Thymus (tissue), 11 donors: ENCODE measurements around the gene KRT73. TPM values are rescaled to one million over a fixed set of nuclear protein-coding genes. Genes with fewer than 3 reads are reported as not detected.

Source experiments
- DNase-seq, 9 donors: peaks; one replicate each; pipeline ENCODE4 v3.0.0-alpha.2; 2013; ENCODE audit warnings: low spot score in 9 of 9, low read depth in 6 of 9, missing footprints in 1 of 9
- H3K27ac ChIP-seq, 2 donors: one replicate each; pipeline ENCODE4 v1.5.1; 2013; ENCODE audit warnings: control low read depth in 1 of 2, low read depth in 1 of 2, low read length in 1 of 2, mild to moderate bottlenecking in 1 of 2, moderate library complexity in 1 of 2
- H3K27me3 ChIP-seq, 2 donors: one replicate each; pipeline ENCODE4 v1.5.1; 2013; ENCODE audit warnings: low read length in 1 of 2; ENCODE audit not compliant: control insufficient read depth in 2 of 2, insufficient read depth in 1 of 2
- H3K36me3 ChIP-seq, 2 donors: one replicate each; pipeline ENCODE4 v1.5.1; 2013; ENCODE audit warnings: low read length in 1 of 2, mild to moderate bottlenecking in 1 of 2, moderate library complexity in 1 of 2; ENCODE audit not compliant: control insufficient read depth in 2 of 2, insufficient read depth in 2 of 2
- H3K4me1 ChIP-seq, 2 donors: one replicate each; pipeline ENCODE4 v1.5.1; 2013; ENCODE audit warnings: low read length in 2 of 2; ENCODE audit not compliant: control insufficient read depth in 2 of 2, insufficient read depth in 2 of 2
- H3K4me3 ChIP-seq, 2 donors: one replicate each; pipeline ENCODE4 v1.5.1; 2013; ENCODE audit warnings: low read length in 2 of 2, control low read depth in 1 of 2, mild to moderate bottlenecking in 1 of 2
- H3K9me3 ChIP-seq, 2 donors: one replicate each; pipeline ENCODE4 v1.5.1; 2013; ENCODE audit warnings: low read length in 1 of 2, mild to moderate bottlenecking in 1 of 2; ENCODE audit not compliant: control insufficient read depth in 2 of 2, insufficient read depth in 1 of 2
- WGBS: extraction: QIAGEN DNeasy Blood & Tissue Kit; methylation state at CpG from one replicate; pipeline ENCODE4 v1.1.7; 2013; 5-methylcytosine and 5-hydroxymethylcytosine counted together
- polyA plus RNA-seq: library from polyadenylated mRNA; stranded (reverse); fragments of 200-250 nt; gene quantifications from one replicate; pipeline ENCODE4 v1.2.3, GENCODE V29; 2013
- total RNA-seq: library from RNA; stranded (reverse); fragments of 120-200 nt; gene quantifications from one replicate; pipeline ENCODE4 v1.2.4, GENCODE V29; 2013
- donor health status: healthy.

Gene KRT73
- total and polyA plus RNA-seq, 2 donors: 0.28 to 1.9 TPM

DNA sequence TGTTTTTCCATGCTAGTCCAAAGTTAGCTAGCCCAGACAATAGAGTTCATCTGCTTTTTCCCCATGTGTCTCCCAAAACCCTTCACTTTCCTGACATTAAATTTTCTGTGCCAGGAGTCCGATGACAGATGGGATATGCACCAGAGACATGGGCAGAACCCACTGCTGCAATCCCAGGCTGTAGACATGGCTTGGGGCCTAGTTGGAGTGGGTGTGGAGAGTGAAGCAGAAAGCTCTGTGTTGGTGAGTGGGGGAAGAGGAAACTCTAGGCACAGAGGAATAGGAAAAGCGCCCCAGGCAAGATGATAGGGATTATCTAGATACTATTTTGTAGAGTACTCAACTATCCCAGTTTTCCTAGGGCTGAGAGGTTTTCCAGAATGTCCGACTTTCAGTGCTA lies 39.9 kb downstream of the KRT73 start:
- Histone ChIP-seq H3K27me3 (peaks cover 0 to 16% of the 10 kb centered on the region in 2 donors), H3K9me3 (no peaks in the 10 kb centered on the region), H3K27ac (peak overlapping the region in 1 of 2 donors; percentile 72), H3K36me3 (no peaks in the 10 kb centered on the region), H3K4me1 (peaks cover 0 to 31% of the 10 kb centered on the region in 2 donors), H3K4me3 (no peak overlapping the region)
- DNase-seq: peak in 1 of 9 donors; percentile 22
- 93% methylated on average over 3 of the region's 3 CpGs for WGBS

DNA sequence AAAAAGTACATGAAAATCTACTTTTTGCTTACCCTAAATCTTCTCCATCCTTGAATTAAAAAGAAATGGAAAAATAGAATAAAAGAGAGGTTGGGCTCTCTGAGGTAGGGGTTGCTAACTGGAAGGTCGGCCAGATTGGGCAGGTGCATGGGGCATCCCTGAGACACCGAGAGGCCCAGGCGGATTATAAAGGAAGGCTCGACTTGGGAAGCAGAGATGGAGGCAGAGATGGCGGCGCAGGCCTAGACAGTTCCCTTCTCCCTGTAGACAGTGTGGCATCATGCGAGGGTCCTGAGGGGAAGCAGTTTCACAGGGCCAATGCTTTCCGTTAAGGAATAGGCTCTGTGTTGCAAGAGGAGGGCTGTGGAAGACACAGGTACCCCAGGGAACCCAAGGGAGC lies 41.0 kb downstream of the KRT73 start:
- Histone ChIP-seq H3K27ac (peak overlapping the region in 1 of 2 donors; percentile 17), H3K27me3 (peaks cover 0 to 13% of the 10 kb centered on the region in 2 donors), H3K36me3 (no peaks in the 10 kb centered on the region), H3K9me3 (no peaks in the 10 kb centered on the region), H3K4me1 (peaks cover 0 to 28% of the 10 kb centered on the region in 2 donors), H3K4me3 (no peak overlapping the region)
- no peak for DNase-seq
- WGBS: 98% methylated on average over 8 of the region's 8 CpGs

DNA sequence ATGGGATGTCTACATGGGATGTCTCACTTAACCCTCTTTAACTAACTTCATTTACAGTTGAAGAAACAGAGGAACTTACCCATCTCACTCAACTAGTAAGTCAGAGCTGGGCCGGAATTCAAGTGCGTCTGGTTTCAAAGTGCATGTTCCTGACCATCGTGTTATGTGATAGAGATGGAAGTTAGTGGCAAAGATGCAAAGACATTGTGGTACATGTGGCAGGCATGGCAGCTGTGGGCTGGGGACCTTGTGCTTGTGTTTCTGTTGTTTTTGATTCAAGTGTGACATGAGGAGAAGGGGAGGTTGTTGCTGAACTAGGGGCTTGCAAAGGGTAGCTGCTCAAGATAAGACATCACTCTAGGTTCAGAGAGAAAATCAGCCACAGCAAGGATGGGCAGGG lies 42.4 kb downstream of the KRT73 start:
- DNase-seq: no peak
- 97% methylated on average over 3 of the region's 3 CpGs for WGBS
- H3K36me3 ChIP-seq: no peaks in the 10 kb centered on the region
- peaks cover 0 to 16% of the 10 kb centered on the region in 2 donors for H3K4me1 ChIP-seq
- no peaks in the 10 kb centered on the region for H3K9me3 ChIP-seq
- H3K4me3 ChIP-seq: no peak overlapping the region
- H3K27me3 ChIP-seq: peaks cover 0 to 9% of the 10 kb centered on the region in 2 donors
- H3K27ac ChIP-seq: no peak overlapping the region

DNA sequence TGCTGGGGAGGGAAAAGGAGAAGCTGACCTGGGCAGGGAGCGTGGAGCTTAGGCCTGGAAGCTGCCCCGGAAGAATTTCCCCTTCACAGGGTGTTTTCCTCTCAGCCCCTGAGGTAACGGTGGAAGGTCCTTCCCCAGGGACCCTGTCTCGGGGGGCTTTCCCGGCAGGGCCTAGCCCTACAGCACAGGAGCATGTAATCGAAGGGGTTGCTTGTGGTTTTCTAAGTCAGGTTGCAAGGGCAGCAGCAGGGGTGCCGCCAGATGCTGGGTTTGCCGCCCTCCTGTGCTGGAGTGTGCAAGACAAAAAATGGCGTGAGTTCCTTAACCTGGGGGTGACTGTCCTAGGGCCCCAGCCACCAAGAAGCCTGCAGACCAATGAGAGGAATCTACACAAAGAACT lies 43.1 kb downstream of the KRT73 start:
- peaks cover 0 to 9% of the 10 kb centered on the region in 2 donors for H3K27me3 ChIP-seq
- H3K9me3 ChIP-seq: no peaks in the 10 kb centered on the region
- WGBS: 93% methylated on average over 9 of the region's 9 CpGs
- H3K4me3 ChIP-seq: no peak overlapping the region
- H3K36me3 ChIP-seq: no peaks in the 10 kb centered on the region
- H3K27ac ChIP-seq: no peak overlapping the region
- DNase-seq: no peak
- H3K4me1 ChIP-seq: peaks cover 0 to 9% of the 10 kb centered on the region in 2 donors

DNA sequence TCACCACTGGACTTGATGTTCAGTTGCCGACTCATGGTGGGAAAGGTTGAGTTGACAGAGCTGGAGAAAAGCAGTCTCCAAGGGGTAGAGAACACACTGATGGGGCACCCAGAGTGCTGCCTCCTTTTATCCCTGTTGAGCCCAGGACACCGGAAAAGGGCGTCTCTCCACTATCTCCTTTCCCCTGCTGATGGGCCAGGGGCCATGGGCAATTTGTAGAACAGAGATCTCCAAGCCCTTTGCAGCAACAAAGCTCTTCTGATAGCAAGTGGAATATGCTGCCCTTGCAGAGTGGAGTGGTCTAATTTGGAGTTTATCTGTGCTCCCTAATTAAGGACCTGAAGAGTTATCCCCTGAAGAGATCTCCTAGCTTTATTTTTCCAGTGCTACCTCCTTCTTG lies 44.6 kb downstream of the KRT73 start, which contains the start of gene KRT74:
KRT74 (minus strand) TSS at position 101 of the 400 bp plus-strand sequence; CDS start at position 35, 66 bp downstream.
- no peak for DNase-seq
- 96% methylated on average over 3 of the region's 3 CpGs for WGBS
- H3K27ac ChIP-seq: no peak within 1 kb of the TSS

DNA sequence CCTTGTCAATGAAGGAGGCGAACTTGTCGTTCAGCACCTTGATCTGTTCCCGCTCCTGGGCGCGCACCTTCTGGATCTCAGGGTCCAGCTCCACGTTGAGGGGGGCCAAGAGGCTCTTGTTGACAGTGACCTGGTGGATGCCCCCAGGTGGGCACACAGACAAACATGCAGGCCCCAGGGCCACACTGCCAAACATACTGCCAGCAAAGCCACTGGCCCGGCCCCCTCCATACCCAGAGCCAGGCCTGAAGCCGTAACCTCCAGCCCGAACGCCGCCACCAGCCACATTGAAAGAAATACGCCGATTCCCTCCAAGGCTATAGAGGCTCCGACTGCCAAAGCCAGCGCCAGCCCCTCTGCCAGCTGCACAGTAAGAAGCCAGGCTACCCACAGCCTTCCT lies 45.1 kb downstream of the KRT73 start:
- no peaks in the 10 kb centered on the region for H3K4me1 ChIP-seq
- H3K27ac ChIP-seq: no peak overlapping the region
- 91% methylated on average over 15 of the region's 15 CpGs for WGBS
- DNase-seq: no peak
- H3K27me3 ChIP-seq: peaks cover 0 to 8% of the 10 kb centered on the region in 2 donors
- H3K9me3 ChIP-seq: no peaks in the 10 kb centered on the region
- H3K4me3 ChIP-seq: no peak overlapping the region
- H3K36me3 ChIP-seq: no peaks in the 10 kb centered on the region

More for the DNA sequence above, 44.6 kb downstream of the KRT73 start, which contains the start of gene KRT74:
- H3K4me3 ChIP-seq: no peak within 1 kb of the TSS
- H3K27me3 ChIP-seq: peaks cover 0 to 8% of the 10 kb centered on the region in 2 donors
- H3K36me3 ChIP-seq: no peaks in the 10 kb centered on the region
- H3K4me1 ChIP-seq: no peaks in the 10 kb centered on the region
- no peaks in the 10 kb centered on the region for H3K9me3 ChIP-seq

DNA sequence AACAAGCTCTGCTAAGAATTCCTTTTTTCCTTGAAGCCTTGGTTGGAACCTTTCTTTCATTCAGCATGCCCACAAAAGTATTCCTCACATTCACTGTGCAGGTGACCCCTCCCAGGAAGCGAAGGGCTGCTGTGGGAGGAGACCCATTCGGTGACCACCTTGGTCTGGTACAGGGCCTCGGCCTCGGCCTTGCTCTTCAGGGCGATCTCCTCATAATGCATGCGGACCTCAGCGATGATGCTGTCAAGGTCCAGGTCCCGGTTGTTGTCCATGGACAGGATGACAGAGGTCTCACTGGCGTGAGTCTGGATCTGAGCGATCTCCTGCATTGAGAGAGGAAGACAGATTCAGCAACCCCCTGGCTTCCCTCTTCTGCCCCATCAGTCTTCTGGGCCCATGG lies 47.8 kb downstream of the KRT73 start:
- WGBS: 98% methylated on average over 10 of the region's 10 CpGs
- Histone ChIP-seq H3K9me3 (no peaks in the 10 kb centered on the region), H3K4me3 (no peak overlapping the region), H3K27ac (no peak overlapping the region), H3K27me3 (peaks cover 0 to 11% of the 10 kb centered on the region in 2 donors), H3K36me3 (no peaks in the 10 kb centered on the region), H3K4me1 (no peaks in the 10 kb centered on the region)
- no peak for DNase-seq

DNA sequence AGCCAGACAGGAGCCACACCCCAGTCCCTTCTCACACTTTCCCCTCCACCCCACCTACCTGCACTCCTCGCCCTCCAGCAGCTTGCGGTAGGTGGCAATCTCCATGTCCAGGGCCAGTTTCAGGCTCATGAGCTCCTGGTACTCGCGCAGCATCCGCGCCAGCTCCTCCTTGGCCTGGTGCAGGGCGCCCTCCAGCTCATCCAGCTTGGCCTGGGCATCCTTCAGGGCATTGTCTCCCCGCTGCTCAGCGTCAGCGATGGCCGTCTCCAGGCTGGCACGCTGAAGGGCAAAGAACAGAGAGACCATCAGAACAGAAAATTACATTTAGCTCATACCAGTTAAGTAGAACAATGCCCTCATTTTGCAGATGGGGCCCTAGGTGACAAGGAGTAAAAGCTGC lies 50.2 kb downstream of the KRT73 start:
- peaks cover 0 to 15% of the 10 kb centered on the region in 2 donors for H3K27me3 ChIP-seq

DNA sequence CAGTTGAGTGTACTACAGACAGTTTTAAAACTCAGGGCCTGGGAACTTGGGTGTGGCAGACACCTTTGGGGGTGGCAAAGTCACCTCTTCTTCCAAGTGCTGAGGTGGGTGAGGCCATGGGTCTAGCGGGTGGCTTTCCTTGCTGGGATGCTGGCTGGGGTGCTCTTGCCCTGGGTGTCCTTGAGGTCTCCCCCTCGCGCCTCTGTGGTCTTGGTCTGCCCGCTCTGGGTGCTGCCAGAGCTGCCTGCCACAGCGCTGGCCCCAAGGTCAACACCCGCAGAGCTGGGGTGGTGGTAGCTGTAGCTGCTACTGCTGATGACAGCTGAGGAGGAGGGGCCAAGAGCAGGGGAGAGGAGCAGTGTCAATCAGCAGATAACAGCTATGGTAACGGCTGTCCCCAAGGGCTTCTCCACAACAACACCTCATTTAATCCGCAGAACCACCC lies 51.5 kb downstream of the KRT73 start:
- Histone ChIP-seq H3K4me3 (no peak overlapping the region), H3K36me3 (no peaks in the 10 kb centered on the region), H3K4me1 (no peaks in the 10 kb centered on the region), H3K9me3 (no peaks in the 10 kb centered on the region), H3K27me3 (peaks cover 0 to 15% of the 10 kb centered on the region in 2 donors), H3K27ac (no peak overlapping the region)
- DNase-seq: no peak
- 84% methylated on average over 8 of the region's 8 CpGs for WGBS

More for the DNA sequence above, 50.2 kb downstream of the KRT73 start:
- no peaks in the 10 kb centered on the region for H3K9me3 ChIP-seq
- no peaks in the 10 kb centered on the region for H3K4me1 ChIP-seq
- 88% methylated on average over 12 of the region's 12 CpGs for WGBS
- DNase-seq: no peak
- no peak overlapping the region for H3K4me3 ChIP-seq
- H3K27ac ChIP-seq: no peak overlapping the region
- no peaks in the 10 kb centered on the region for H3K36me3 ChIP-seq
